GM12891 (cell line): ENCODE measurements around the gene SNUPN.

Source experiments
- PAX5 ChIP-seq: IDR thresholded peaks from 2 replicates; pipeline ENCODE4 v1.6.1; 2011; ENCODE audit warnings: low read length, moderate library complexity, mild to moderate bottlenecking; ENCODE audit not compliant: insufficient read depth, severe bottlenecking
- POLR2A ChIP-seq: IDR thresholded peaks from 2 replicates; pipeline ENCODE4 v1.6.1; 2011; ENCODE audit warnings: low read depth, low read length, control low read depth
- POLR2AphosphoS5 ChIP-seq: IDR thresholded peaks from 2 replicates; pipeline ENCODE4 v1.6.1; 2011; ENCODE audit warnings: low read depth, low read length, control low read depth
- SPI1 ChIP-seq: IDR thresholded peaks from 2 replicates; pipeline ENCODE4 v1.6.1; 2011; ENCODE audit warnings: low read depth, low read length, control low read depth

DNA sequence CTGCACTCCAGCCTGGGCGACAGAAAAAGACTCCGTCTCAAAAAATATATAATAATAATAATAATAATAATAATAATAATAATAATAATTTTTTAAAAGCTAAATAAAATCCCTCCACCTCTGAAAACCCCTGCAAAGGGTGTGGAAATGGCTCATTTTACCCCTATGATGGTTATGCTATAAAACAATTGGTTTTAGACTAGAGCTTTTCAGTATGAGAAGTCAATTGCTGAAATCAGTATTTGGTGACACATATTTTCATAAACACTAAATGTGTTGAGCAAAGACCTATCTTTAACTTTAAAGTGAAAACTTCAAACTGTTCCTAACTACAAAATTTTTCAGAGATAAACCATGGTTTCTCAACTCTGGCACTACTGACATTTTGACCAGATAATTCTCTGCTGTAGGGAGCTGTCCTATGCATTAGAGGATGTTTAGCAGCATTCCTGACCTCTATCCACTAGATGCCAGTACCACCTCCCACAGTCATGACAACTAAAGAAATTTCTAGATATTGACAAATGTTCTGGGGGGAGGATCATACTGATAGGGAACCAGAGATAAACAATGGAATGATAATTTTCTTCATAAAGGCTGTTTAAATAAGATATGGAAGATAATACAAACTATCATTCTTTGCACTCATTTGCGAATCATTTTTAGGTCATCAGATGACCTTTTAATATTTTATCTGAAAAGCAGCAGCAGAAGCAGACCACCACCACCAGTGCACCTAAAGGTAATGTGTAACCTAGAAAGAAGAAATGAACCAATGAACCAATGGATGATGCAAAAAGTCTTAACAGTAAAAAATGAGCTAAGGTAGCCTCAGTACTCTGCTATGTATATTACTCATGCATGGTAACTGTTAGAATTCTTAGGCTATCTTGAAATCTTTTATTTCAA lies 60.2 kb downstream of the SNUPN start:
- TF ChIP-seq POLR2A = no peak
- no peak for TF ChIP-seq POLR2AphosphoS5
- TF ChIP-seq PAX5 = no peak
- no peak for TF ChIP-seq SPI1
